Stimulated activated memory B cell treated with anti-CD40 and anti-IgM and Interleukin-4, amounts not matched to agents 10 μg/mL and 1 μg/mL and 100 μg/mL, for 72 hours (primary cell): ENCODE measurements around the gene SLC8A1.

Experiments
- ATAC-seq: fragments of 150-1000 bp; cut with Tn5 transposase; 2 replicates; pipeline ENCODE4 v1.10.0; 2021
- H3K27ac Mint-ChIP-seq: one replicate; pipeline ENCODE4 v1.8.0; 2022; ENCODE audit warnings: mild to moderate bottlenecking, mixed read lengths
- H3K27me3 Mint-ChIP-seq: one replicate; pipeline ENCODE4 v1.8.0; 2022; ENCODE audit warnings: mixed read lengths
- H3K36me3 Mint-ChIP-seq: one replicate; pipeline ENCODE4 v1.8.0; 2022; ENCODE audit warnings: mixed read lengths
- H3K4me1 Mint-ChIP-seq: one replicate; pipeline ENCODE4 v1.8.0; 2022; ENCODE audit warnings: mixed read lengths
- H3K4me3 Mint-ChIP-seq: one replicate; pipeline ENCODE4 v1.8.0; 2022; ENCODE audit warnings: mild to moderate bottlenecking, moderate library complexity, mixed read lengths
- H3K9me3 Mint-ChIP-seq: one replicate; pipeline ENCODE4 v1.8.0; 2022; ENCODE audit warnings: mixed read lengths

Gene SLC8A1

DNA sequence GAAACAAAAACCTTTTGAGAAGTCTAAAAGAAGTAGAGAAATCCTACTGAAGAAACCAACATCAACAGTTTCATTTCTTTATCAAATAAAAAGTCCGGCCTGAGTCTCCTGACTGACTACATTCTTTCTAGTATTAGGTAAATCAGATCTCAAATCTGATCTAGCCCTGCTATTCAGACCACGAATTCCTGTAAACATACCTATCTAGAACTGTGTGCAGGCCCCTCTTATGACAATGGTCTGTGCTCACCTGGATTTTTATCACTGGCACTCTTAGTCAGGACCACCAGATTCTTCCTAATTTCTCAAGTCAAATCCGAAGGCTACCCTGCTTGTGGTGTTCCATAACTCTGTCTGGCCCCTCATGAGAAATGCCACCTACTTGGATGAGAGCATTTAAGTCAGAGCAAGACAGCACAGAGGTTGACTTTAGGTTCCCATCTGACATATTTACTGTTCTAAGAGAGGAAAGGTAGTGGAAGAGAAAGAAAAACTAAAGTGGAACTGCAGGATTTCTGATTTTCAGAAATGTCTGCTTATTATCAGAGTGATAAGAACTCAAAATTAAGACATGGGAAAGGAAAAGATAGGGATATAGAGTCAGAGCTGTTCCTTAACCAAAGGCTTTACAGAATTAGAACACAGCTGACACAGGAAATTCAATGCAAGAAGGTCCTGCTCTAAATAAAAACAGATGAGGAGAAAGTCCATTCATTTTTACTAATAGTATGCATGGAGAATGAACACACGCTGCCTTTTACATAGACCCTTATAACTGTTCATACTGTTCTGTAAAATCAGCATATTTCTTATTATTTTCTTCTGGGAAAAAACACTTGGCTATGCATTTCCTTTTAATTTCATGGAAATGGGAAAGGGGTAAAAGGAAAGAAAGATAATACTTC, 56.5 kb downstream of the SLC8A1 start:
- no peak for ATAC-seq
- no peaks in the 10 kb centered on the region for H3K36me3 Mint-ChIP-seq
- H3K27me3 Mint-ChIP-seq, result peaks cover 9% of the 10 kb centered on the region
- H3K4me1 Mint-ChIP-seq, result no peaks in the 10 kb centered on the region
- no peak overlapping the region for H3K4me3 Mint-ChIP-seq
- H3K27ac Mint-ChIP-seq, result no peak overlapping the region
- H3K9me3 Mint-ChIP-seq, result peaks cover 2% of the 10 kb centered on the region

GRCh38 chr2:40394597-40394996, 57.3 kb downstream of the SLC8A1 start:
- no peak for ATAC-seq
- Mint-ChIP-seq H3K36me3 (no peaks in the 10 kb centered on the region), H3K27ac (no peak overlapping the region), H3K9me3 (peaks cover 2% of the 10 kb centered on the region), H3K4me1 (no peaks in the 10 kb centered on the region), H3K4me3 (no peak overlapping the region), H3K27me3 (peaks cover 9% of the 10 kb centered on the region)

GRCh38 chr2:40394031-40394430, 57.9 kb downstream of the SLC8A1 start:
- no peak for ATAC-seq
- Mint-ChIP-seq H3K9me3 (peaks cover 2% of the 10 kb centered on the region), H3K27ac (no peak overlapping the region), H3K4me3 (no peak overlapping the region), H3K36me3 (no peaks in the 10 kb centered on the region), H3K27me3 (peaks cover 9% of the 10 kb centered on the region), H3K4me1 (no peaks in the 10 kb centered on the region)

GRCh38 chr2:40388161-40388560, 63.7 kb downstream of the SLC8A1 start:
- Mint-ChIP-seq H3K36me3 (no peaks in the 10 kb centered on the region), H3K4me1 (no peaks in the 10 kb centered on the region), H3K27ac (no peak overlapping the region), H3K27me3 (peaks cover 9% of the 10 kb centered on the region), H3K4me3 (no peak overlapping the region), H3K9me3 (peaks cover 2% of the 10 kb centered on the region)
- no peak for ATAC-seq

- Mint-ChIP-seq H3K9me3 (peaks cover 7% of the 10 kb centered on the region), H3K4me1 (no peaks in the 10 kb centered on the region), H3K27me3 (no peaks in the 10 kb centered on the region), H3K27ac (no peak overlapping the region), H3K36me3 (peaks cover 7% of the 10 kb centered on the region), H3K4me3 (no peak overlapping the region)
- ATAC-seq, result no peak
These were observed 65.7 kb downstream of the SLC8A1 start for GRCh38 chr2:40386177-40386576.

DNA sequence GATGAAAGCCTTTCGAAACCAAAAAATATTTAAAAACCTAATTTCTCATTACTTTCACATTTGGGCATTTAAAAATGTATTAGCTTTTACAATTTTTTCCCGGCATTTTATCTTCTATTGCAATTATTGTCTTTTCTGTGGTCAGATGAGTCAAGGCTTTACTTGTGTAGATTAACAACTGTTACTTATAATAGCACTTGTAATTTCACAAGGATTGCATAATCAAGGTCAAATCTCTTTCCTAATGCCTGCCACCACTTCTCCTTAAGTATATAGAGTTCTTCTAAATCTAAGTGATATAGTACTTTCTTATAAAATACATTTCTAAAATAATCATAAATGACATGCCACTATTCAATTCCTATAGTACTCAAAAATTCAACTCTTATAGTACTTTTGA, 67.2 kb downstream of the SLC8A1 start:
- no peaks in the 10 kb centered on the region for H3K27me3 Mint-ChIP-seq
- H3K4me3 Mint-ChIP-seq, result no peak overlapping the region
- peaks cover 7% of the 10 kb centered on the region for H3K36me3 Mint-ChIP-seq
- ATAC-seq, result no peak
- H3K9me3 Mint-ChIP-seq, result peaks cover 8% of the 10 kb centered on the region
- no peaks in the 10 kb centered on the region for H3K4me1 Mint-ChIP-seq
- no peak overlapping the region for H3K27ac Mint-ChIP-seq

- Mint-ChIP-seq H3K27me3 (no peaks in the 10 kb centered on the region), H3K36me3 (peaks cover 7% of the 10 kb centered on the region), H3K27ac (no peak overlapping the region), H3K9me3 (peaks cover 11% of the 10 kb centered on the region), H3K4me1 (no peaks in the 10 kb centered on the region), H3K4me3 (no peak overlapping the region)
- ATAC-seq, result no peak
These were observed 67.7 kb downstream of the SLC8A1 start for GRCh38 chr2:40384233-40384632.

- ATAC-seq, result no peak
- Mint-ChIP-seq H3K27me3 (no peaks in the 10 kb centered on the region), H3K27ac (no peak overlapping the region), H3K4me3 (no peak overlapping the region), H3K36me3 (peaks cover 7% of the 10 kb centered on the region), H3K4me1 (no peaks in the 10 kb centered on the region), H3K9me3 (peaks cover 14% of the 10 kb centered on the region)
These were observed 71.2 kb downstream of the SLC8A1 start for GRCh38 chr2:40380721-40381120.

GRCh38 chr2:40380041-40380440, 71.8 kb downstream of the SLC8A1 start:
- Mint-ChIP-seq H3K27me3 (no peaks in the 10 kb centered on the region), H3K4me3 (no peak overlapping the region), H3K36me3 (peaks cover 7% of the 10 kb centered on the region), H3K9me3 (peaks cover 14% of the 10 kb centered on the region), H3K4me1 (no peaks in the 10 kb centered on the region), H3K27ac (no peak overlapping the region)
- ATAC-seq, result no peak

- Mint-ChIP-seq H3K9me3 (peaks cover 7% of the 10 kb centered on the region), H3K27ac (no peak overlapping the region), H3K4me3 (no peak overlapping the region), H3K4me1 (no peaks in the 10 kb centered on the region), H3K36me3 (no peaks in the 10 kb centered on the region), H3K27me3 (no peaks in the 10 kb centered on the region)
- no peak for ATAC-seq
These were observed 77.2 kb downstream of the SLC8A1 start for GRCh38 chr2:40374543-40375240.

DNA sequence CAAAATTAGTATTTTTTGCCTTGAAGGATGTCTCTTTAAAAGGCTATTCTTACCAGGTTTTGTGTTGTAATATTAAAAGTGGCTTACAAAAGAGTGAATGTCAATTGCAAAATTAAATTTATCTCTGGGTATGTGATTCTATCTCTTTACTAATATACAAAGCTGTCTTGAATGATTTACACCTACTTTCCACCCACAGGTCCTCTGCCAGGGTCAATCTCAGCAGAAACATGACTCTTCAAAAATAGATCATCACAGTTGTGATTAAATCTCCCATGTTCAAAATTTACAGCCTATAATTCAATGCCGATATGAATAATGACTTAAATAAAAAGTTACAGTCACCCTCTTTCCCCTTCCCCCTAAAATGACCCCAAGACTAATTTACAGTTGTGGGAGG, 78.8 kb downstream of the SLC8A1 start:
- no peak overlapping the region for H3K27ac Mint-ChIP-seq
- no peaks in the 10 kb centered on the region for H3K4me1 Mint-ChIP-seq
- ATAC-seq, result no peak
- peaks cover 2% of the 10 kb centered on the region for H3K9me3 Mint-ChIP-seq
- H3K4me3 Mint-ChIP-seq, result no peak overlapping the region
- no peaks in the 10 kb centered on the region for H3K27me3 Mint-ChIP-seq
- no peaks in the 10 kb centered on the region for H3K36me3 Mint-ChIP-seq

DNA sequence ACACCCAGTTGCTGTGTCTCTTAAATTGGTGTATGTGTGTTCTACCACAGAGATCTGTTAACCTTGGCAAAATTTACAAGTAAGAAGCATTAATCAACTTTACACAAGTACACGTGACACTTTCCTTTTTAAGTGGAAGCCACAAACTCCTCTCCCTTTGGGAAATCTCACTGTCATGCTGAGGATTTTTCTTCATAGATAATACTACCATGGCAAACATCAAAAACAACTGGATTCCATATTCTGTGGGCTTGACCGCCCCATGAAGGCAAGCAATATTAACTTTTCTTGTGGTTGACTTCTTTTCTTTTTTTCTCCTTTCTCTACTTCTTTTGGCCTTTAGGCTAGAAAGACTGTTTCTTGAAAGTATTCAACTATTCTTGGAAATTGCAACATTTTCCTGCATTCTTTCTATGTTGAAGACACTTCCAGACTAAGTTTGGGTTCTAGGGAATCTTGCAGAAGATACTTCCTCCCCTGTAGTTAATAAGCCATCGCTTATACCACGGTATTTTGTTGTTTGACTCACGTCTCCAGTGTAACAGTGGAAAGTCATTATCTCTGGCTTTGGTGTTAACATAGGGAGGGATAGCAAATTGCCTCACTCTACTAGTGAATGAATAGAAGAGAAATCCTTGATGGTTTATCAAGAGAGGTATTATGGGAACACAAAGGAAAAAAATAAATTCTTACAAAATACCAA, 79.5 kb downstream of the SLC8A1 start:
- no peak overlapping the region for H3K4me3 Mint-ChIP-seq
- H3K9me3 Mint-ChIP-seq, result no peaks in the 10 kb centered on the region
- no peak overlapping the region for H3K27ac Mint-ChIP-seq
- H3K36me3 Mint-ChIP-seq, result no peaks in the 10 kb centered on the region
- no peak for ATAC-seq
- no peaks in the 10 kb centered on the region for H3K27me3 Mint-ChIP-seq
- no peaks in the 10 kb centered on the region for H3K4me1 Mint-ChIP-seq

- no peak for ATAC-seq
- Mint-ChIP-seq H3K27me3 (no peaks in the 10 kb centered on the region), H3K36me3 (no peaks in the 10 kb centered on the region)
These were observed 80.2 kb downstream of the SLC8A1 start for GRCh38 chr2:40371525-40372282.

DNA sequence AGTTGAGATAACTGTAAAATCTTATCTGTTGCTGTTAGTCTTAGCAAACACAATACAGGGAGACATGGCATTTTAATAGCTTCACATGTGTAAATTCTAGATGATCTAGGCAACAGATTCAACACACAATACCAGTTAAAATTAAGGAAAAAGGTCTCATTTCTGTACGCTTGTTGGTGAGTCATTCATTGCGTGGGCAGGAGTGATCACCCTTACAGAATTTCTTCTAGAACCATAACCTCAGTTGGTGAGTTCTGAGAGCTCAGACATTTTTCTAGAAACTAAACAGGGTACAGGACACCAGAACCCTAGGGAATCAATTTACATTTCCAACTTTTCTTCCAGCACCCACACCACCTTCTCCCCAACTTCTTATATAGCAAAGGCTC, 81.9 kb downstream of the SLC8A1 start:
- Mint-ChIP-seq H3K36me3 (no peaks in the 10 kb centered on the region), H3K27ac (no peak overlapping the region), H3K9me3 (no peaks in the 10 kb centered on the region), H3K27me3 (no peaks in the 10 kb centered on the region), H3K4me3 (no peak overlapping the region), H3K4me1 (no peaks in the 10 kb centered on the region)
- ATAC-seq, result no peak

More at GRCh38 chr2:40371525-40372282, 80.2 kb downstream of the SLC8A1 start:
- no peak overlapping the region for H3K4me3 Mint-ChIP-seq
- H3K27ac Mint-ChIP-seq, result no peak overlapping the region
- H3K4me1 Mint-ChIP-seq, result no peaks in the 10 kb centered on the region
- no peaks in the 10 kb centered on the region for H3K9me3 Mint-ChIP-seq
